Osteocyte (in vitro differentiated cells): ENCODE results near the gene CCSER1. TPM values are rescaled to one million over a fixed set of nuclear protein-coding genes. Genes with fewer than 3 reads are reported as not detected.

Experiments used
- DNase-seq: peaks from one replicate; pipeline ENCODE4 v3.0.0; 2021; ENCODE audit warnings: mixed read lengths; ENCODE audit not compliant: unreplicated experiment; ENCODE audit errors: extremely low spot score
- H3K27ac Mint-ChIP-seq: one replicate; pipeline ENCODE4 v1.8.0; 2021; ENCODE audit warnings: mild to moderate bottlenecking, mixed read lengths; ENCODE audit not compliant: unreplicated experiment
- H3K27me3 Mint-ChIP-seq: one replicate; pipeline ENCODE4 v1.8.0; 2021; ENCODE audit warnings: mixed read lengths; ENCODE audit not compliant: unreplicated experiment
- H3K36me3 Mint-ChIP-seq: one replicate; pipeline ENCODE4 v1.8.0; 2021; ENCODE audit warnings: mixed read lengths; ENCODE audit not compliant: unreplicated experiment
- H3K4me1 Mint-ChIP-seq: one replicate; pipeline ENCODE4 v1.8.0; 2021; ENCODE audit warnings: mixed read lengths; ENCODE audit not compliant: unreplicated experiment
- H3K4me3 Mint-ChIP-seq: one replicate; pipeline ENCODE4 v1.8.0; 2021; ENCODE audit warnings: mild to moderate bottlenecking, moderate library complexity, mixed read lengths; ENCODE audit not compliant: unreplicated experiment
- H3K9me3 Mint-ChIP-seq: one replicate; pipeline ENCODE4 v1.8.0; 2021; ENCODE audit warnings: mixed read lengths; ENCODE audit not compliant: unreplicated experiment
- total RNA-seq: library from RNA; stranded (reverse); gene quantifications from 2 replicates; pipeline ENCODE4 v1.2.1, GENCODE V29; 2021
- TF ChIP-seq, protein P1 (sequence below): fragments of 200-600 bp; sonication (generic); IDR thresholded peaks from 2 replicates; pipeline ENCODE4 v1.5.0; 2021; ENCODE audit warnings: antibody characterized with exemption, mild to moderate bottlenecking, moderate library complexity

Gene CCSER1
- total RNA-seq, 1 donor from 2014 or later = not detected

DNA sequence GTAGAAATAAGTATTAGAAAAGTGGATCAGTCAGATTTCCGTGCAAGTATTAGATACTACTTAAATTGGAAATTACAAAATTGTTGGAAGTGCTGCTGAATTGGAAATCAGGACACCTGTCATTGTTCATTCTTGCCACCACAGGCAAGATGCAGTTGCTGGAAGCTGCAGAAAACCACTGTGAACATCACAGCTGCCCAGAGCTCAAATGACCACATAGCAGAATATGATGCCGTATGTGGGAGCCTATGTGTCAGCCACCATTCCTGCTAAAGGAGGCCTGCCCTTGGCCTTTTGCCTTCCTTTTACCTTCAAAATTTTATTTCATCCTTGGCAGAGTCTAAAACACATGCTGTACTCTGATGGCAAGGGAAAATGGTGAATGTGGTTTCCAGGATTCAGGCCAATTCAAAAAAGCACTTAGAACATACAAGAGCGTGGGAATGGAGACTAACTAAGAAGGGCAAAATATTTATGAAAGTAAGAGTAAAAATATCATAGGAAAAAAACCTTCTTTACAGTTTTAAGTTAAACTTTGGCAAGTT lies 1171.0 kb downstream of the CCSER1 start:
- no peak overlapping the region for H3K27ac Mint-ChIP-seq
- H3K36me3 Mint-ChIP-seq = no peaks in the 10 kb centered on the region
- no peak for DNase-seq
- no peaks in the 10 kb centered on the region for H3K9me3 Mint-ChIP-seq
- TF ChIP-seq, protein P1, sequence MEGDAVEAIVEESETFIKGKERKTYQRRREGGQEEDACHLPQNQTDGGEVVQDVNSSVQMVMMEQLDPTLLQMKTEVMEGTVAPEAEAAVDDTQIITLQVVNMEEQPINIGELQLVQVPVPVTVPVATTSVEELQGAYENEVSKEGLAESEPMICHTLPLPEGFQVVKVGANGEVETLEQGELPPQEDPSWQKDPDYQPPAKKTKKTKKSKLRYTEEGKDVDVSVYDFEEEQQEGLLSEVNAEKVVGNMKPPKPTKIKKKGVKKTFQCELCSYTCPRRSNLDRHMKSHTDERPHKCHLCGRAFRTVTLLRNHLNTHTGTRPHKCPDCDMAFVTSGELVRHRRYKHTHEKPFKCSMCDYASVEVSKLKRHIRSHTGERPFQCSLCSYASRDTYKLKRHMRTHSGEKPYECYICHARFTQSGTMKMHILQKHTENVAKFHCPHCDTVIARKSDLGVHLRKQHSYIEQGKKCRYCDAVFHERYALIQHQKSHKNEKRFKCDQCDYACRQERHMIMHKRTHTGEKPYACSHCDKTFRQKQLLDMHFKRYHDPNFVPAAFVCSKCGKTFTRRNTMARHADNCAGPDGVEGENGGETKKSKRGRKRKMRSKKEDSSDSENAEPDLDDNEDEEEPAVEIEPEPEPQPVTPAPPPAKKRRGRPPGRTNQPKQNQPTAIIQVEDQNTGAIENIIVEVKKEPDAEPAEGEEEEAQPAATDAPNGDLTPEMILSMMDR = no peak
- no peaks in the 10 kb centered on the region for H3K4me1 Mint-ChIP-seq
- no peaks in the 10 kb centered on the region for H3K27me3 Mint-ChIP-seq
- H3K4me3 Mint-ChIP-seq = no peak overlapping the region

DNA sequence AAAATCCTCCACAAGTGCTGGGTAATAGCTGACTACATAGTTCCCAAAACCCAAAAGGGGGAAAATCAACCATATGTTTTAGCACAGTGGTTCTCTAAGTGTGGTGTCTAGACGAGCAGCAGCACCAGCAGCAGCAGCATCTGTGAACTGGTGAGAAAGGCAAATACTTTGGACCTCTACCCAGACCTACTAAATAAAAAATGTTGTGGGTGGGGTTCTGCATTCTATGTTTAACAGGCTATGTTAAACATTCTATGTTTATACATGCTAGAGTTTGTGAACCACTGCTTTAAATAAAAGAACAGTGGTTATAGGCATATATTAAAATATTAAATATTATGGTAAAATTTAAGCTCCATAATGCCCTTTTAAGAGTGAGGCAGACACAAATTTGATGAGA lies 1171.6 kb downstream of the CCSER1 start:
- Mint-ChIP-seq H3K4me1 (no peaks in the 10 kb centered on the region), H3K4me3 (no peak overlapping the region), H3K27ac (no peak overlapping the region), H3K27me3 (no peaks in the 10 kb centered on the region), H3K9me3 (no peaks in the 10 kb centered on the region), H3K36me3 (no peaks in the 10 kb centered on the region)
- no peak for DNase-seq
- TF ChIP-seq, protein P1 = no peak

DNA sequence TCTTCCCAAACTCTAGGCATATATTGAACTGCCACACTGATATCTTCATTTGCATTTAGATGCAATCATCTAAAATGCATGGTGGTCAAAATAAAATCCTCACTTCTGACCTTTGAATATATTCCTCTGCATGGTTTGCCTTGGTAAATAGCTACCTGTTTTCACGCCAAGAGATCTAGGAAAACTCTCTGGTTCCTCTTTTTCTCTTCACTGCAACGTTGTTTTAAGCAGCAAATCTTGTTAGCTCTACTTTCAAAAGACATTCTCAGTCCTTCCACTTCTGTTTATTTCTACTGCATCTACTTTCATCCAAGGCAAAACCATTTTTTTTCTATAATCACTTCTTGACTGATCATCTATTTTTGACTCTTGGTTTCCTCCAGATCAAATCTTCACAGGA lies 1174.9 kb downstream of the CCSER1 start:
- Mint-ChIP-seq H3K4me3 (no peak overlapping the region), H3K4me1 (no peaks in the 10 kb centered on the region), H3K9me3 (no peaks in the 10 kb centered on the region), H3K27ac (no peak overlapping the region), H3K27me3 (no peaks in the 10 kb centered on the region), H3K36me3 (no peaks in the 10 kb centered on the region)
- TF ChIP-seq, protein P1 = no peak
- DNase-seq = no peak

DNA sequence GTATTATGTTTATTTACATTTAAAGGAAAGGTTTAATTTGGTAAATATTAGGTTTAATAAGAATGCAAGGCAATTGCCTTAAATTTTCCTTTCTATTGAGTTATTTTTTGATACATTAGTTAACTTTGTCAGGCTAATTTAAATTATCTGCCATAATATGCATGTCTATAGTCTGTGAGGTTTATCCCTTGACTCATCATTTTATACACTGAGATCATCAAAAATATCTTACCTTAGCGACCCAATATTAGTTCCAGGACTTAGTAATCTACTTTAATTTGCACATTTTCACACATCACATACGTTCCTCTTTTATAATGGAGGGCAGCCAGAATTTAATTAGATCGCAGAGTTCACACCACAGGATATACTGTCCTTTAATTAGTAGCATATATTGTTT lies 1177.1 kb downstream of the CCSER1 start:
- Mint-ChIP-seq H3K4me3 (no peak overlapping the region), H3K27me3 (no peaks in the 10 kb centered on the region), H3K9me3 (no peaks in the 10 kb centered on the region), H3K36me3 (no peaks in the 10 kb centered on the region), H3K27ac (no peak overlapping the region), H3K4me1 (no peaks in the 10 kb centered on the region)
- TF ChIP-seq, protein P1 = no peak
- DNase-seq = no peak

DNA sequence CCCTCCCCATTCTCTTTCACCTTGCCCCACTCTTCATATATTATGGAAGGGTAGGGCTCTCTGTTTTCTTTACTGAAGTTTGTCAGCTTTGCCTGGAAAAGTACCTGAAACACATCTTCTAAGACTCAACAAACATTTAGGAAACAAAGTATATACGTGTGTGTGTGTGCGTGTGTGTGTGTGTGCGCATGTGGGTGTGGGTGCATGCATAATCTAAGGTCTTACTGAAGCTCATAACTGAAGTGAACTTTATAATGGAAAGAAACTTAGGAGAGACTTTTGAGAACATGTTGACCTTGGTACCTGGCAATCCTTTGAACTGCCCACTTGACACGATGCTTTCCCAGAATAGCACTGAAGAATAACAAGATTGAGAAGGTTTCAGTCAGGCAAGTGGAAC lies 1190.2 kb downstream of the CCSER1 start:
- H3K4me1 Mint-ChIP-seq = no peaks in the 10 kb centered on the region
- no peaks in the 10 kb centered on the region for H3K36me3 Mint-ChIP-seq
- no peak overlapping the region for H3K4me3 Mint-ChIP-seq

More for the DNA sequence above, 1190.2 kb downstream of the CCSER1 start:
- TF ChIP-seq, protein P1 = no peak
- peaks cover 2% of the 10 kb centered on the region for H3K27me3 Mint-ChIP-seq
- H3K27ac Mint-ChIP-seq = no peak overlapping the region
- no peak for DNase-seq
- no peaks in the 10 kb centered on the region for H3K9me3 Mint-ChIP-seq
